ENCODE measurements around the gene DNAJC24. TPM values are rescaled to one million over a fixed set of nuclear protein-coding genes. Genes with fewer than 3 reads are reported as not detected.

The DNAJC24 gene
- total RNA-seq, 1 donor: 9.8 TPM

DNA sequence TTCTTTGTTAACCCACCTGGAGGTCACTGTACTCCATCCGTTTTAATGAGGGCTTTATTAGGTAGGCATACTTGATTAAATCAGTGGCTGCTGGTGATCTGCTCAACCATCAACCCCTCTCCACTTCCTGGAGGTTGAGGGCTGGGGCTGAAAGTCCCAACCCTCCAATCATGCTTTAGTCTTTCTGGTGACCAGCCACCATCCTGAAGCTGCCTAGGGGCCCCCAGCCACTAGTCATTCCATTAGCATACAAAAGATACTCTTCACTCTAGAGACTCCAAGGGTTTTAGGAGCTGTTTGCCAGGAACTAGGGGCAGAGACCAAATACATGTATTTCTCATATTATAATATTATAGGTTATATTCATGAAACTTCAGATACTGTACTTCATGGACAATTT, 13.5 kb downstream of the DNAJC24 start:
- Histone ChIP-seq H3K4me1 (ENCODE audit: insufficient read depth, low read length) (no peaks in the 10 kb centered on the region), H3K4me3 (ENCODE audit: low read length) (no peak overlapping the region), H3K9me3 (ENCODE audit: low read depth, low read length) (no peaks in the 10 kb centered on the region), H3K27me3 (ENCODE audit: insufficient read depth, low read length) (no peaks in the 10 kb centered on the region)

DNA sequence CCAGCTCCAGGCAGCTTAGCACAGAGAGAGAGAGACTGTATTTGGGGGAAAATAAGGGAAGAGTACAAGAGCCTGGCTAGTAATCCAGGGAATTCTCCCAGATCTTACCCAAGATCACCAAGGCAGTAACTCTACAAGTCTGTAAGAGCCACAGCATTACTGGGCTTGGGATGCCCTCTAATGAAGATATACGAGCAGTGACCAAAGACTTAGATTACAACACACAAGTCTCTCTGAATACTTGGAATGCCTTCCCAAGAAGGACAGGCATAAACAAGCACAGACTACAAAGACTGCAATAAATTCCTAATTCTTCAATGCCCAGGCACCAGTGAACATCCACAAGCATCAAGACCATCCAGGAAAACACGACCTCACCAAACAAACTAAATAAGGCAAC, 17.7 kb downstream of the DNAJC24 start:
- no peaks in the 10 kb centered on the region for H3K9me3 ChIP-seq (ENCODE audit: low read depth, low read length)
- H3K4me3 ChIP-seq (ENCODE audit: low read length): no peak overlapping the region
- no peaks in the 10 kb centered on the region for H3K4me1 ChIP-seq (ENCODE audit: insufficient read depth, low read length)
- H3K27me3 ChIP-seq (ENCODE audit: insufficient read depth, low read length): no peaks in the 10 kb centered on the region

DNA sequence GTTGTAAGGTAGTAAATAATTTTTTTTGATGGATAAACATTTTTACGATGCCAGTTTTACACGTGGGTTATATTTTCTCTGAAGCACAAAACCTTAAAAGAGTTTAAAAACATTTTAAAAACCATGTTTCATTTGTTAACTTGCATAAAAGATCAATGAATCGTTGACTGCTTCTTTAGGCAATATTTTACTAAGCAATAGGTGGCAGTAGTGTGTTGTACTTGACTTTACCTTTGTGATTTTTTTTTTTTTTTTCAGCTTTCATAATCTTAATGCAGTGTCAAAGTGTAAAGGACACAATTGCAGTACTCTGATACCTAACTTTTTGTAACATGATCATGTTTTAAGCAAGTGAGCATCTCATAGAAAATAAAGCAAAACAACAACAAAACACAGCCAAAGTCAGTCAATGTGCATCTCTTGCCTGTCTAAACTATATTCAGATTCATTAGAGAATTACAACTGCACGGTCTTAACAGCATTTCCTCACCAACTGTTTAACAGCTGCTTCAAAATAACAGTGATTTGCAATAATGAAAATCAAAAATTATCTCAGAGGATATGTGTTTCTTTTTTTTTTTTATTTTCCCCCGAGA, 27.7 kb downstream of the DNAJC24 start:
- H3K27me3 ChIP-seq (ENCODE audit: insufficient read depth, low read length): no peaks in the 10 kb centered on the region
- H3K4me3 ChIP-seq (ENCODE audit: low read length): no peak overlapping the region
- H3K4me1 ChIP-seq (ENCODE audit: insufficient read depth, low read length): no peaks in the 10 kb centered on the region
- H3K9me3 ChIP-seq (ENCODE audit: low read depth, low read length): no peaks in the 10 kb centered on the region

DNA sequence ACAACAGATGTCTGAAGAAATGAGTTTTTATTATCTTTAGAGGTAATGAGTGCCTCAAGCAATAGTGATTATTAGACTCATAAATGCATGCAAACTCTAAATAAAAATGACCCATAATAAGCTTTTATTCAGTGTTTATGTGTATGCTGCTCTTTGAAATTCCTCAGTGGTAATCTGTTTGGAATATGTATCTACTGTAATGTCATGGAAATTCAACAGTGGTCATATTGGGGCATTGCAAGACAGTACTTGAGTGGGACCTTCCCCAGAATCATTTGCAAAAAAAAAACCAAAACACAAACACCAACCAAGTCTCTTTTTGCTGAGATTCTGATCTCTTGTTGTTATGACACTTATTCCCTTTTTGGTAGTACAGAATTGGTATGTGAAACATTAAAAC, 35.0 kb downstream of the DNAJC24 start:
- H3K4me1 ChIP-seq (ENCODE audit: insufficient read depth, low read length): no peaks in the 10 kb centered on the region
- no peaks in the 10 kb centered on the region for H3K27me3 ChIP-seq (ENCODE audit: insufficient read depth, low read length)
- H3K9me3 ChIP-seq (ENCODE audit: low read depth, low read length): no peaks in the 10 kb centered on the region
- H3K4me3 ChIP-seq (ENCODE audit: low read length): no peak overlapping the region

DNA sequence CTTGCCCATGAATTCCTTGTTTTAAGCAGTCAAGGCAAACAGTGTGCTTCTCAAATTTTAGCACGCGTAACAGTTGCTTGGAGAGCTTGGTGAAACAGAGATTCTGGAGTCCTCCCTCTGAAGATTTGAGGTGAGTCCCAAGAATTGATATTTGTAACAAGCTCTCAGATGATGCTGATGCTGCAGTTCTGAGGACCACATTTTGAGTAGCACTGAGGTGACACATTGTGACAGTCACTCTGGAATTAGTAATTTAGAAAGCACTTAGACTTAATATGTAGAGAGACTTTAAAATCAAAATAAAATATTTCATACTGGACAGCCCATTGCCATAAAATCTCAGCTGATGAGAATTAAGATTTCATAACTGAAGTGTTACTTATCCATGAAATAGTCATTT, 38.5 kb downstream of the DNAJC24 start:
- H3K4me1 ChIP-seq (ENCODE audit: insufficient read depth, low read length): no peaks in the 10 kb centered on the region

DNA sequence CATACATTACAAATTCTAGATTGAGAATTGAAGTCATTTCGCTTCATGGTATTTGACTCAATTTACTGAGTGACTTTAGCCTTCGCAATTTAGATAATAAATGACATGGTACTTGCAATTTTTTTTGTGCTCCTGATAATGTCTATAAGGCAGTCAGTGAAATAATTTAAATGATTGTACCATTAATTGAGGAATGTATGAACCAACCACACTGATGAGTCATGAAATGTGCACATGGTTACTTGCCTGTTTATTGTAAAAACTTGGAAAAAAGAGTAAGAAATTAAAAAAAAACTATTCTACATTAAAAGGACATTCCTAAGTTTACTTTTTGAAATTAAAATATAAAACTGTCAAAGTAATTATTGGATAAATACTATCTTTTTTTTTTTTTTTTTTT, 43.3 kb downstream of the DNAJC24 start:
- no peaks in the 10 kb centered on the region for H3K4me1 ChIP-seq (ENCODE audit: insufficient read depth, low read length)
- no peaks in the 10 kb centered on the region for H3K27me3 ChIP-seq (ENCODE audit: insufficient read depth, low read length)
- H3K9me3 ChIP-seq (ENCODE audit: low read depth, low read length): no peaks in the 10 kb centered on the region
- no peak overlapping the region for H3K4me3 ChIP-seq (ENCODE audit: low read length)

More for the DNA sequence above, 38.5 kb downstream of the DNAJC24 start:
- Histone ChIP-seq H3K27me3 (ENCODE audit: insufficient read depth, low read length) (no peaks in the 10 kb centered on the region), H3K4me3 (ENCODE audit: low read length) (no peak overlapping the region), H3K9me3 (ENCODE audit: low read depth, low read length) (no peaks in the 10 kb centered on the region)

DNA sequence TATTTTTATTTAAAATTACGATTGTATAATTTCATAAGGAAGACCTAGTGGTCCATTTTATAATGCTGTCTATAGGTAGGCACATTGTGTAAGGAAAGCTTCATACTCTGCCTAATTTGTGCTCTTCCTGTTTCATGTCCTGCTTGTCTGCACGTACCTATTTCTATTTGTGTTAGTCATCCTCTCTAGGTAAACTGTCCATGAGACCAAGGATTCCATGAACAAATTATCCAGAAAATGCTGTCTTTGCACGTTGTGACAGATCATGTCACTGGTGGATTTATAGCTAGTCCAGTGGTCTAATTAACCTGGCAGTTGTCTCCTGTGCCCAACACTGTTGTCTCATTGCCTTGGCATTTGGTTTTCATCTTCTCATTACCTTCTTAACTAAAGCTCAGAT, 44.7 kb downstream of the DNAJC24 start:
- no peak overlapping the region for H3K4me3 ChIP-seq (ENCODE audit: low read length)
- no peaks in the 10 kb centered on the region for H3K4me1 ChIP-seq (ENCODE audit: insufficient read depth, low read length)
- H3K9me3 ChIP-seq (ENCODE audit: low read depth, low read length): no peaks in the 10 kb centered on the region
- no peaks in the 10 kb centered on the region for H3K27me3 ChIP-seq (ENCODE audit: insufficient read depth, low read length)

DNA sequence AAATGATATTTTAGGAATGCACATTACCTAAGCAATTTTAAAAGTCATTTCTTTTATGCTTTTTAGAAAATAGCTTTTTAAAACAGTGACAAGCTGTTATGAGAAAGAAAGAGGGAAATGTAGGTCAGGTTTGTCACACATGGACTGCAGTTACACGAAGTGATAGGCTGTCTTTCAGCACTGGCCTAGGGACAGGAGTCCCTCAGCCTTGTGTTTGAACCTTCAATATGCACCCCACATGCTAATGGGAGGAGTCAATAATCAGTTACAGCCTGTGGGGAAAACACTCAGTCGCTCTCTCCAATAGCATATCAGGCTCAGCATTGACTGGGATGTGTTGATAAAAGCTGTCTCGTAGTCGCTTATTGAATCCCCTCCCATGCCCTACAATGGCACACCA, 45.8 kb downstream of the DNAJC24 start:
- H3K27me3 ChIP-seq (ENCODE audit: insufficient read depth, low read length): no peaks in the 10 kb centered on the region
- no peaks in the 10 kb centered on the region for H3K4me1 ChIP-seq (ENCODE audit: insufficient read depth, low read length)
- no peak overlapping the region for H3K4me3 ChIP-seq (ENCODE audit: low read length)
- no peaks in the 10 kb centered on the region for H3K9me3 ChIP-seq (ENCODE audit: low read depth, low read length)

DNA sequence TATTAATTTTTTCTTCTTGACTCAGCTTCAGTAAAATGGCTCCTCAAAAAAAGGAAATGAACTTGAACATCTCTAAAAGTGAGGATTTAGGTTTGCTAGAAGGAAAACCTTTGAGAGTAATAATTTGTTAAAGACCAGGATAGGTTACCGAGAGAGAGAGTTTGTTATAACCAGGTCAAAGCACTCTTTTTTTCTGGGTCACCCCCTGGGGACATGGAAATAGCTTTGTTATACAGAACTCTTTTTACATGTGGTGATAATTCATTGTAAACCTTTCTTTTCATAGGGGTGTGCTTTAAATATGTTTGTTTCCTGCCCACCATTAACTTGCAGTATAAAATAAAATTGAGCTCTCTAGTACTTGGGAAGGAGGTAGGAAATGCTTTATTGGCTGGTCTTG, 47.7 kb downstream of the DNAJC24 start:
- Histone ChIP-seq H3K4me1 (ENCODE audit: insufficient read depth, low read length) (no peaks in the 10 kb centered on the region), H3K9me3 (ENCODE audit: low read depth, low read length) (no peaks in the 10 kb centered on the region), H3K27me3 (ENCODE audit: insufficient read depth, low read length) (no peaks in the 10 kb centered on the region), H3K4me3 (ENCODE audit: low read length) (no peak overlapping the region)

DNA sequence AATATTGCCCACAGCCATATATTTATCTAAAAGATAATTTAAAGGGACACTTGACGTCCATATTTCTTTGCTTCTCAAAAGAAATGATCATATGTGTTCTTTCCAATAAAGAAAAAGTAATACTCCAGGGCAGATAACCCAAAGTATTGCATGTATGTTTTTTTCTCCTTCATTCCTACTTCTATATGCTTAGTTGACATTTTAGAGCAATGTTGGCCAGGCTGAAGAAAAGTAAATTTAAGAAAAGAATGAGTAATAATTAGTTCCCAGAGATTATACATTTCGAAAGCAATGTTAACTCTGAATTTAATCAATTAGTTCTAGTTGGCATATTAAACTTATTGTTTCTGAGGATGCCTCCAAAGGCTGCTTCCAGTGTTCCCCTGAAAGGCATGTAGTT, 48.2 kb downstream of the DNAJC24 start:
- Histone ChIP-seq H3K9me3 (ENCODE audit: low read depth, low read length) (no peaks in the 10 kb centered on the region), H3K27me3 (ENCODE audit: insufficient read depth, low read length) (no peaks in the 10 kb centered on the region), H3K4me1 (ENCODE audit: insufficient read depth, low read length) (no peaks in the 10 kb centered on the region), H3K4me3 (ENCODE audit: low read length) (no peak overlapping the region)

DNA sequence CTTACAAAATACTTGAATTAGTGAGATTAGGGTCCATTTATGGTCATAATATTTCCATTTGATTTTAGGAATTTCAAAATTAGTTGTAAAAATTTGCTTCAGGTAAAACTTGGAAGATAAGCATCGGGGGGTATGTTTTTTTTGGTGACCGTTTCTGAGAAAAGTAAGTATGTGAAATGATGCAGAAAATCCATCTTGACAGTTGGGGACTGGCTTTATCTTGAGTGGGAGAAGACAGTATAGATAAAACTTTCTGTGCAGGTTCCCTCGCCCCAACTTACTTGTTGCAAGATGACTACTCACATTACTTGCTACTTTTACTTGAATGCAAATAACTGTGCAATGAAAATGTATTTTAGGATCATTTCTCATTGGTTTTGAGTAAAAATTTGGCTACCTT, 49.5 kb downstream of the DNAJC24 start:
- Histone ChIP-seq H3K4me1 (ENCODE audit: insufficient read depth, low read length) (no peaks in the 10 kb centered on the region), H3K4me3 (ENCODE audit: low read length) (no peak overlapping the region), H3K9me3 (ENCODE audit: low read depth, low read length) (no peaks in the 10 kb centered on the region), H3K27me3 (ENCODE audit: insufficient read depth, low read length) (no peaks in the 10 kb centered on the region)

DNA sequence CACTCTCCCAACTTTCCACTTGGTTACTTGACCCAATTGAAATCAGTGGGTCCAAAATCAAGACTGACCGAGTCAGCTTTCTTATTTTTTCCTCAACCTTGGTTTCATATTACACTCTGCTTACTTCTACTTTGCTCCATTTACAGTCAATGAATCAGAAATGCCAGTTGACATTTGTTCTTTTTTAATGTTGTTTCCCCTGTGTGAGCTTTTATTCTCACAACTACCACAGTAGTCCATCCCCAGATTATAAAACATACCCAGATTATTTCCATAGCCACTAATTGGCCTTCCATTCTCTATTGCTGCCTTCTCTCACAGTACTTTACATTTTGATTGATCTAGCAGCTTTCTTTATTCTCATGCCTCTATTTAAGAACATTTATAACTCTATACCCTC, 50.0 kb downstream of the DNAJC24 start:
- H3K4me1 ChIP-seq (ENCODE audit: insufficient read depth, low read length): no peaks in the 10 kb centered on the region
- no peak overlapping the region for H3K4me3 ChIP-seq (ENCODE audit: low read length)
- H3K9me3 ChIP-seq (ENCODE audit: low read depth, low read length): no peaks in the 10 kb centered on the region
- H3K27me3 ChIP-seq (ENCODE audit: insufficient read depth, low read length): no peaks in the 10 kb centered on the region

DNA sequence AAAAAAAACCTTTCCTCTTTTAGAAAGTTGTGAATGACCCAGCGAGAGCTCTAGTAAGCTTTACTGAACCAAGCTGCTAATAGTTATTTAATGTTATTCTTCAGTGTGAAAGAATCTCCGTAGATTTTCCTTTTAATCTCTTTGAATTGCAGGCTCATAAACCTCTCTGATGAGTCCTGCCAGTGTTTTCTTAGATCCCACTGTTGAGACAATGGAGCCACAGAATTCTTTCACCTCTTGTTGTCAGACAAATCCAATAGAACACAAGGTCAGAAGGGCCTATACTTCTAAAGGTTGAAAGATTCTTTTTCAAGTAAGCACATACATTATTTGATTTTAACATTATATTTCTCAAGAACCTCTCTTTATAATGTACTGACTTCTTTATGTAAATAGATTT, 52.2 kb downstream of the DNAJC24 start:
- no peaks in the 10 kb centered on the region for H3K4me1 ChIP-seq (ENCODE audit: insufficient read depth, low read length)

DNA sequence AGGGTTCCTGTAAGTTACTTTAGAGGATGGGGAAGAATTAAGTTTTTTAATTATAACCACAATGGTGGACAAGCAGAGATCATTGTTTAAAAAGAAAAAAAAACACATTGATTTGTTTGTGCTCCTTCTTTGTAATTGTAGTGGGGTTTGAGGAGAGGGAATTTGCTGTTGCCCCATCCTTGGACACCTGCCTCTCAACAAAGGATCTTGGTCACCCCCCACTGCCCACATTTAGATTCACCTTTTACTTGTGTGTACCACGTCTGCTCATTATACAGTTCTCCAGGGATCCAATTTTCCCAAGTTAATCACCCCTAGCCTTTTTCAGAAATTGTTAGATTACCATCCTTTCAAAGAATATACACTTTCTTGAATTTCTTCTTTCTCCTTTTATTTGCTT, 53.0 kb downstream of the DNAJC24 start:
- H3K9me3 ChIP-seq (ENCODE audit: low read depth, low read length): no peaks in the 10 kb centered on the region
- no peaks in the 10 kb centered on the region for H3K27me3 ChIP-seq (ENCODE audit: insufficient read depth, low read length)
- no peaks in the 10 kb centered on the region for H3K4me1 ChIP-seq (ENCODE audit: insufficient read depth, low read length)
- no peak overlapping the region for H3K4me3 ChIP-seq (ENCODE audit: low read length)

More for the DNA sequence above, 52.2 kb downstream of the DNAJC24 start:
- no peak overlapping the region for H3K4me3 ChIP-seq (ENCODE audit: low read length)
- no peaks in the 10 kb centered on the region for H3K9me3 ChIP-seq (ENCODE audit: low read depth, low read length)
- H3K27me3 ChIP-seq (ENCODE audit: insufficient read depth, low read length): no peaks in the 10 kb centered on the region

DNA sequence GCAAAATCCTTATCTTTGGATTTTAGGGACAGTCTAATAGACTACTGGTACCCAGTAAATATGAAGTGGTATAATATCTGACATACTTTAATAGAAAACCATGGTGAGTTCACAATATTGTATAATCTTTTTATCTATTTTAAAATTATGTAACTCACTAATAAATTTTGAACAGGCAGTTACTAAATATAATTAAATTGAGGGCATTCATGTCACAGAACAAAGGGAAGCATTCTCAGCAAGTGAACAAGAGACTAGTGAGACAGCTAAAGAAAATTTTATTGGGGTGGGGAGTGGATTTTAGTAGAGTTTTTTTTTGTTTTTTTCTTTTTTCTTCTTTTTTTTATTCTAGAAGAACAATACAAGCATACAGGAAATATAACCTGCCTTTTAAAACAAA, 55.0 kb downstream of the DNAJC24 start:
- H3K4me1 ChIP-seq (ENCODE audit: insufficient read depth, low read length): no peaks in the 10 kb centered on the region
- no peaks in the 10 kb centered on the region for H3K27me3 ChIP-seq (ENCODE audit: insufficient read depth, low read length)
- no peaks in the 10 kb centered on the region for H3K9me3 ChIP-seq (ENCODE audit: low read depth, low read length)
- no peak overlapping the region for H3K4me3 ChIP-seq (ENCODE audit: low read length)

DNA sequence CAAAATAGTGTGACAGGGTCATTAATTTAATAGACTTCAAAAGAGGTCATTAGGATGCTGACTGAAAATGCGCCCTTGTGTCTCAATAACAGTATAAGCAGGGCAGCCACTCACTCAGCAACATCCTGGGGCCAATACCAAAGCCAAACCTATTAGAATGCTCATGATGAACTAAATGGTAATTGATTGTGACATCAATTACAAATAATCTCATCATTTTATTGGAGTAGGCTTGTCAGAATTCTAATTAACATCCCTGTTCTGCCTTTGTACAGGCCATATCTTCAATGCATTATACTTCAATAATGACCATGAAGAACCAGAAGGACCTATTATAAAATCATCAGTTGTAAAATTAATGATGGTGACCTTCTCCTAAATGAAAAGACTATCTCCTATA, 64.2 kb downstream of the DNAJC24 start:
- Histone ChIP-seq H3K9me3 (ENCODE audit: low read depth, low read length) (no peaks in the 10 kb centered on the region), H3K4me1 (ENCODE audit: insufficient read depth, low read length) (no peaks in the 10 kb centered on the region), H3K27me3 (ENCODE audit: insufficient read depth, low read length) (no peaks in the 10 kb centered on the region), H3K4me3 (ENCODE audit: low read length) (no peak overlapping the region)
